ENCODE results near the gene UBE2Q1.

DNA sequence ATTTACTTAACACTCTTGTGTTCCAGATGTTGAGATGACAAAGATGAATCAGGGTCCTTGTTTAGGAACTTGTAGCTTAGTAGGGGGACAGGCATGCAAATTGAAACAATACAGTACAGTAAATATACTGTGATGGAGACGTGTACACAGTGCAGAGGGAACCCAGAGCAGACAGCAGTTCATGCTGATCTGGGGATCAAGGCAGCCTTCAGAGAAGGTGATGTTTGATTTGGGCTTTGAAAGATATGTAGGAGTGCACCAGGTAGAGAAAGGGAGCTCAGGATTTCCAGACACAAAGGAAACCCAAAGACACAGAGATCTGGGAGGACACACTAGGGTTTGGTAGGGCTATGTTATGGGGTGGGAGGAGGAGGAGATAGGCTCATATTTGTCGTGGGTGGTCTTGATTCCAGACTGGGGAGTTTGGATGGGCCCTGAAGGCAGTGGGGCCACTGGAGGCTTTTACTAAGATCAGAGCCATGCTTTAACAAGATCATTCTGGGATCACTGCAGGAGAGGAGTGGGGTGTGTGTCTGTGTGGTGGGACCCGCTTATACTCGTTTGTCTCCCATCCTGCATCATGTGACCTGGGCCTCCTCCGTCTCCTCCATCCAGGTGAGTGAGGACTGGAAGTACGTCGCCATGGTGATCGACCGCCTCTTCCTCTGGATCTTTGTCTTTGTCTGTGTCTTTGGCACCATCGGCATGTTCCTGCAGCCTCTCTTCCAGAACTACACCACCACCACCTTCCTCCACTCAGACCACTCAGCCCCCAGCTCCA lies 16.9 kb upstream of the UBE2Q1 start:
- TF ChIP-seq, protein P1, sequence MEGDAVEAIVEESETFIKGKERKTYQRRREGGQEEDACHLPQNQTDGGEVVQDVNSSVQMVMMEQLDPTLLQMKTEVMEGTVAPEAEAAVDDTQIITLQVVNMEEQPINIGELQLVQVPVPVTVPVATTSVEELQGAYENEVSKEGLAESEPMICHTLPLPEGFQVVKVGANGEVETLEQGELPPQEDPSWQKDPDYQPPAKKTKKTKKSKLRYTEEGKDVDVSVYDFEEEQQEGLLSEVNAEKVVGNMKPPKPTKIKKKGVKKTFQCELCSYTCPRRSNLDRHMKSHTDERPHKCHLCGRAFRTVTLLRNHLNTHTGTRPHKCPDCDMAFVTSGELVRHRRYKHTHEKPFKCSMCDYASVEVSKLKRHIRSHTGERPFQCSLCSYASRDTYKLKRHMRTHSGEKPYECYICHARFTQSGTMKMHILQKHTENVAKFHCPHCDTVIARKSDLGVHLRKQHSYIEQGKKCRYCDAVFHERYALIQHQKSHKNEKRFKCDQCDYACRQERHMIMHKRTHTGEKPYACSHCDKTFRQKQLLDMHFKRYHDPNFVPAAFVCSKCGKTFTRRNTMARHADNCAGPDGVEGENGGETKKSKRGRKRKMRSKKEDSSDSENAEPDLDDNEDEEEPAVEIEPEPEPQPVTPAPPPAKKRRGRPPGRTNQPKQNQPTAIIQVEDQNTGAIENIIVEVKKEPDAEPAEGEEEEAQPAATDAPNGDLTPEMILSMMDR (IDR thresholded peaks at IDR 0.05): no peak
- TF ChIP-seq POLR2AphosphoS5 (IDR thresholded peaks at IDR 0.05): no peak
